H9 (cell line): Measurements from ENCODE around the gene GRIFIN. TPM values are rescaled to one million over a fixed set of nuclear protein-coding genes. Genes with fewer than 3 reads are reported as not detected.
A peak's percentile ranks its signal among the peaks of the same experiment; 100 is the strongest.

Source experiments
- DNase-seq: peaks from one replicate; pipeline ENCODE4 v3.0.0-alpha.2; 2017
- H2AFZ ChIP-seq: one replicate; pipeline ENCODE4 v1.6.1; 2013; ENCODE audit warnings: mild to moderate bottlenecking, low read length, control low read depth, moderate library complexity
- H2AK5ac ChIP-seq: 2 replicates; pipeline ENCODE4 v1.6.1; 2013; ENCODE audit warnings: low read length, control low read depth, mixed read lengths; ENCODE audit not compliant: insufficient read length
- H2BK120ac ChIP-seq: one replicate; pipeline ENCODE4 v1.6.1; 2013; ENCODE audit warnings: low read depth, mild to moderate bottlenecking, low read length, control low read depth, inconsistent platforms; ENCODE audit not compliant: poor library complexity, severe bottlenecking
- H2BK12ac ChIP-seq: 2 replicates; pipeline ENCODE4 v1.6.1; 2013; ENCODE audit warnings: low read length, control low read depth, mixed read lengths, low read depth; ENCODE audit not compliant: insufficient read length
- H2BK15ac ChIP-seq: 2 replicates; pipeline ENCODE4 v1.6.1; 2013; ENCODE audit warnings: low read depth, low read length, control low read depth
- H2BK20ac ChIP-seq: one replicate; pipeline ENCODE4 v1.6.1; 2013; ENCODE audit warnings: low read depth, mild to moderate bottlenecking, low read length, control low read depth, inconsistent platforms; ENCODE audit not compliant: poor library complexity, severe bottlenecking
- H2BK5ac ChIP-seq: 2 replicates; pipeline ENCODE4 v1.6.1; 2013; ENCODE audit warnings: low read length, control low read depth, mixed read lengths; ENCODE audit not compliant: insufficient read length
- H3K14ac ChIP-seq: 2 replicates; pipeline ENCODE4 v1.6.1; 2013; ENCODE audit warnings: low read length, control low read depth; ENCODE audit not compliant: insufficient read depth
- H3K18ac ChIP-seq: 2 replicates; pipeline ENCODE4 v1.6.1; 2013; ENCODE audit warnings: low read depth, mild to moderate bottlenecking, mixed read lengths, low read length, control low read depth; ENCODE audit not compliant: insufficient read length
- H3K23ac ChIP-seq: 2 replicates; pipeline ENCODE4 v1.6.1; 2013; ENCODE audit warnings: low read length, control low read depth, mixed read lengths, low read depth; ENCODE audit not compliant: insufficient read length
- H3K23me2 ChIP-seq: 2 replicates; pipeline ENCODE4 v1.6.1; 2013; ENCODE audit warnings: low read depth, mild to moderate bottlenecking, mixed read lengths, low read length, control low read depth; ENCODE audit not compliant: insufficient read length, poor library complexity, severe bottlenecking
- H3K27ac ChIP-seq: 2 replicates; pipeline ENCODE4 v1.5.1; 2013; ENCODE audit warnings: low read length, control low read depth, mixed read lengths, low read depth; ENCODE audit not compliant: insufficient read length
- H3K27me3 ChIP-seq: 2 replicates; pipeline ENCODE4 v1.6.1; 2013; ENCODE audit warnings: low read length, control low read depth, inconsistent platforms; ENCODE audit not compliant: insufficient read depth
- H3K4ac ChIP-seq: 2 replicates; pipeline ENCODE4 v1.6.1; 2013; ENCODE audit warnings: low read depth, mild to moderate bottlenecking, control low read depth, inconsistent platforms, low read length, moderate library complexity
- H3K4me1 ChIP-seq: 2 replicates; pipeline ENCODE4 v1.6.1; 2013; ENCODE audit warnings: low read length, control low read depth, inconsistent platforms; ENCODE audit not compliant: insufficient read depth
- H3K4me2 ChIP-seq: 2 replicates; pipeline ENCODE4 v1.6.1; 2013; ENCODE audit warnings: low read length, control low read depth, mixed read lengths; ENCODE audit not compliant: insufficient read length, insufficient read depth
- H3K56ac ChIP-seq: 2 replicates; pipeline ENCODE4 v1.6.1; 2013; ENCODE audit warnings: low read depth, mild to moderate bottlenecking, mixed read lengths, low read length, control low read depth; ENCODE audit not compliant: insufficient read length
- H3K79me1 ChIP-seq: 2 replicates; pipeline ENCODE4 v1.6.1; 2013; ENCODE audit warnings: low read depth, mild to moderate bottlenecking, moderate library complexity, low read length, control low read depth, inconsistent platforms; ENCODE audit not compliant: insufficient read depth, poor library complexity, severe bottlenecking
- H3K79me2 ChIP-seq: 2 replicates; pipeline ENCODE4 v1.6.1; 2013; ENCODE audit warnings: low read length, control low read depth, inconsistent platforms; ENCODE audit not compliant: insufficient read depth
- H3K9ac ChIP-seq: 2 replicates; pipeline ENCODE4 v1.6.1; 2013; ENCODE audit warnings: low read length, control low read depth, mixed read lengths; ENCODE audit not compliant: insufficient read length; ENCODE audit errors: extremely low read depth
- H3K9me3 ChIP-seq: one replicate; pipeline ENCODE4 v1.6.1; 2013; ENCODE audit warnings: low read depth, low read length, inconsistent platforms; ENCODE audit not compliant: control insufficient read depth
- H3T11ph ChIP-seq: one replicate; pipeline ENCODE4 v1.6.1; 2013; ENCODE audit warnings: mild to moderate bottlenecking, low read length, control low read depth, inconsistent platforms
- H4K20me1 ChIP-seq: one replicate; pipeline ENCODE4 v1.6.1; 2013; ENCODE audit not compliant: control insufficient read depth, insufficient read length, insufficient read depth
- H4K5ac ChIP-seq: 2 replicates; pipeline ENCODE4 v1.6.1; 2013; ENCODE audit warnings: low read depth, mild to moderate bottlenecking, mixed read lengths, low read length, control low read depth; ENCODE audit not compliant: insufficient read length
- H4K8ac ChIP-seq: replicated peaks from 2 replicates; pipeline ENCODE4 v1.6.1; 2013; ENCODE audit warnings: low read length, control low read depth, mixed read lengths, low read depth; ENCODE audit not compliant: insufficient read length
- H4K91ac ChIP-seq: 2 replicates; pipeline ENCODE4 v1.6.1; 2013; ENCODE audit warnings: low read depth, mild to moderate bottlenecking, moderate library complexity, mixed read lengths, low read length, control low read depth; ENCODE audit not compliant: insufficient read length
- H3K27ac Mint-ChIP-seq, 3 experiments: 2 replicates in 2 of 3; 3 replicates in 1 of 3; pipeline ENCODE4 v1.8.0; 2020 to 2021; ENCODE audit warnings: mixed read lengths in 3 of 3, mild to moderate bottlenecking in 1 of 3, moderate library complexity in 1 of 3
- H3K27me3 Mint-ChIP-seq: 2 replicates; pipeline ENCODE4 v1.8.0; 2021; ENCODE audit warnings: low read depth, mild to moderate bottlenecking, moderate library complexity, mixed read lengths
- H3K36me3 Mint-ChIP-seq, 3 experiments: 2 replicates in 2 of 3; 3 replicates in 1 of 3; pipeline ENCODE4 v1.8.0; 2020 to 2021; ENCODE audit warnings: low read depth in 3 of 3, mixed read lengths in 3 of 3; ENCODE audit not compliant: insufficient read depth in 1 of 3
- H3K4me1 Mint-ChIP-seq, 2 experiments: 2 replicates each; pipeline ENCODE4 v1.8.0; 2020; ENCODE audit warnings: mixed read lengths in 2 of 2
- H3K4me3 Mint-ChIP-seq, 2 experiments: 2 replicates in 1 of 2; 3 replicates in 1 of 2; pipeline ENCODE4 v1.8.0; 2020 to 2021; ENCODE audit warnings: mild to moderate bottlenecking in 2 of 2, mixed read lengths in 2 of 2, moderate library complexity in 1 of 2
- H3K9me3 Mint-ChIP-seq, 2 experiments: 2 replicates in 1 of 2; 3 replicates in 1 of 2; pipeline ENCODE4 v1.8.0; 2020; ENCODE audit warnings: mild to moderate bottlenecking in 2 of 2, mixed read lengths in 2 of 2, moderate library complexity in 1 of 2
- CTCF ChIP-seq: fragments of 200-600 bp; sonication (generic); conservative IDR thresholded peaks from 3 replicates; pipeline ENCODE4 v1.8.0; 2021; ENCODE audit warnings: antibody characterized with exemption, mild to moderate bottlenecking
- WGBS: extraction: QIAGEN DNeasy Blood & Tissue Kit; methylation state at CpG from one replicate; pipeline ENCODE4 v1.1.7; 2013; ENCODE audit warnings: missing lambda C conversion rate, low lambda C conversion rate, mixed read lengths; ENCODE audit not compliant: insufficient read length; ENCODE audit errors: extremely low coverage; 5-methylcytosine and 5-hydroxymethylcytosine counted together
- total RNA-seq: library from RNA; stranded (reverse); gene quantifications from 2 replicates; pipeline ENCODE4 v1.2.1, GENCODE V29; 2021

Gene GRIFIN
- total RNA-seq, 1 experiment from 2014 or later: not detected

GRCh38 chr7:2490181-2490651 lies 14.0 kb upstream of the GRIFIN start:
- H4K91ac ChIP-seq: no peak overlapping the region
- peaks cover 3 to 13% of the 10 kb centered on the region in 2 experiments; a peak in 2 of 5 replicates for H3K9me3 Mint-ChIP-seq
- no peak overlapping the region for H3K27ac Mint-ChIP-seq
- H3K4me1 Mint-ChIP-seq: peaks cover 4 to 19% of the 10 kb centered on the region in 2 experiments; a peak in 3 of 4 replicates
- DNase-seq: no peak
- peaks cover 2% of the 10 kb centered on the region for H4K20me1 ChIP-seq
- H3K9ac ChIP-seq: no peak overlapping the region
- H3K4me1 ChIP-seq: no peaks in the 10 kb centered on the region
- TF ChIP-seq CTCF: no peak
- no peak overlapping the region for H2BK12ac ChIP-seq
- H3K4me3 Mint-ChIP-seq: no peak overlapping the region
- no peaks in the 10 kb centered on the region for H3K79me1 ChIP-seq
- H3T11ph ChIP-seq: no peak overlapping the region
- peak overlapping the region; percentile 13; the same call in 1 of the 2 replicates for H3K14ac ChIP-seq
- H3K18ac ChIP-seq: no peak overlapping the region
- H4K5ac ChIP-seq: no peak overlapping the region
- no peaks in the 10 kb centered on the region; a peak in 2 of 7 replicates for H3K36me3 Mint-ChIP-seq
- no peaks in the 10 kb centered on the region for H3K9me3 ChIP-seq
- no peaks in the 10 kb centered on the region for H3K79me2 ChIP-seq
- H2BK120ac ChIP-seq: no peak overlapping the region
- H3K4ac ChIP-seq: no peak overlapping the region
- no peak overlapping the region for H2BK15ac ChIP-seq
- no CpG with 5 or more reads among the region's 13 CpGs for WGBS
- no peak overlapping the region for H2AFZ ChIP-seq
- H2AK5ac ChIP-seq: no peak overlapping the region
- H2BK20ac ChIP-seq: no peak overlapping the region
- H3K27me3 ChIP-seq: no peaks in the 10 kb centered on the region
- no peak overlapping the region for H3K4me2 ChIP-seq
- H3K56ac ChIP-seq: no peak overlapping the region
- no peak overlapping the region for H4K8ac ChIP-seq
- no peak overlapping the region for H2BK5ac ChIP-seq
- H3K23ac ChIP-seq: no peak overlapping the region
- no peak overlapping the region for H3K27ac ChIP-seq
- H3K27me3 Mint-ChIP-seq: peaks cover 2% of the 10 kb centered on the region
- H3K23me2 ChIP-seq: no peaks in the 10 kb centered on the region
